ENCODE measurements around the gene ARL4A.

The ARL4A gene

DNA sequence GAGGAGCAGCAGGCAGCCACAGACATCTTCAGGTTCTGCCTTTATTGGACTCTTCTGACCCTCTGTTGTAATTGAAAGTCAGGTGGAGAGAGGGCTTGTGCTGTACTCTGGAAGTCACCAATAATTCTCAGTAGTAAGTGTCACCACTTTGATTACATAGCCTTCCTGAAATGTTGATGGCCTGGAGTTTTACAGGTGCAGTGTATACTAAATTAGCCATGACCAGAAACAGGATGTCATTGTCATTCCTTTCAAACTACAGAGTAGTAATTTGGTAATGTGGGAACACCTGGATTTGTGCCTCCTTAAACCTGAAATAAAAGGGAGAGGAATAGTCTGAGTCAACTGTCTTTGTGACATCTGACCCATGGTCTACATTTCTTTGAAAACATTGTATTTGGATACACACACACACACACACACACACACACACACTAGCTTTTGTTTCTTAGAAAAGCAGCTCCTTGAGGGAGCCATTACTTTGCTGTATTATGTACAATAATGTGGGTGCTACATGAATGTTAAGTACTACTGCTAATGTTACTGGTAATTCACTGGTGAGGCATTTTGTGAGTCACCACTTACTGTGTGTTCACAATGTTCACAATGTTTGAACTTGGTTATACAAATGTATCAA, 19.6 kb downstream of the ARL4A start:
- no peak overlapping the region for H3K27ac Mint-ChIP-seq

DNA sequence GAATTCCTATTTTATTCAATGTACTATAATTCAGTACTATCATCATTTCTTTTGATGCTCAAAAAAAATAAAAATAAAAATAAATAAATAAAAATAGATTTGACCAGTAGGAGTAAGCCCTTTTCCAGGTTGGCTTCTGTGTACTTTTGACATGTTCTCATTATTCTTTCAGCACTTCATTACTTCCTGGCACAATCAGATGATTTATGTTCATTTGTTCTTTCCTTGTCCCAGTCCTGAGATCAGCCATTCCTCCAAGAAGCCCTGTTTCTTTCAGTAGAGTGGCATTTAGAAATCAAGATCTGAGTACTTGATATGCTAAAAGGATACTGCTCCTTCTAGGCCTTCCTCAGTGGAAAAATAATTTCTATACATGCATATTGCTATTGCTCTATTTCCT, 20.9 kb downstream of the ARL4A start:
- Mint-ChIP-seq H3K27ac (no peak overlapping the region), H3K36me3 (no peaks in the 10 kb centered on the region), H3K4me3 (no peak overlapping the region), H3K9me3 (no peaks in the 10 kb centered on the region), H3K4me1 (no peaks in the 10 kb centered on the region), H3K27me3 (no peaks in the 10 kb centered on the region)
- ATAC-seq, result no peak

More for the DNA sequence above, 19.6 kb downstream of the ARL4A start:
- Mint-ChIP-seq H3K4me3 (no peak overlapping the region), H3K36me3 (no peaks in the 10 kb centered on the region), H3K9me3 (no peaks in the 10 kb centered on the region), H3K4me1 (no peaks in the 10 kb centered on the region), H3K27me3 (no peaks in the 10 kb centered on the region)
- no peak for ATAC-seq

DNA sequence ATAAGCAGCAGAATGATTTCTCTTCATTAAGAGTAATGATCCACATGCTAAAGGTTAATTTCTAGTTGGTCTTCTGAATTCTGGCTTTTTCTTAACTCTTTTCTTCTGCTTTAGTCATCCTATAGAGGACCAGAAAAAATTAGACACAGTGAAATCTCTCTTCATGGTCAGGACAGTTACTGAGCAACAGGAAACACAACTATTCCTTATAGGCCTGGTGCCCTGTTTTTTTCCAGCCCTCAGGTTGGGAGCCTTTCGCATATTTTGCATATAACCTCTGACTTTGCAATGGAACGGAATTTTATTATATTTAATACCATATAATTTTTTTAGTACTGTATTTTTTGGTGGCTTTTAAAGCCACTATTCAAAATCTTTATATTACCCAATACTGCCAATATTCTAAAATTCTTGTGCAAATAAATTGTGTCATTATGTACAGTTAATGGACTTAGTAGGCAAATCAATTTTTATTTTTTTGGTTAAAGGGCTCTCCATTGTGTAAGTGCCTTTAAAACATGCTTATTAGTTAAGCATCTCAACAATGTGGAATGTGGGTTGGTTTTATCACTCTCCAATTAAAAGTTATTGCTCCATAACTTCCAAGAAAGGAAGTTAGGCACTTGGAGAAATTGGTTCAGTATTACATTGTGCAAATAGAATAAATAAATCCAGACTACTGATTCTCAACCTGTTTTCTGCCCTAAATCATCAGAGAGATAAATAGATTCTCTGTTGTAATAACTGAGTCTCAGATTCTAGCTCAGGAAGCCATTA, 22.5 kb downstream of the ARL4A start:
- no peaks in the 10 kb centered on the region for H3K9me3 Mint-ChIP-seq
- no peaks in the 10 kb centered on the region for H3K36me3 Mint-ChIP-seq
- H3K27me3 Mint-ChIP-seq, result no peaks in the 10 kb centered on the region
- no peak for ATAC-seq
- no peak overlapping the region for H3K27ac Mint-ChIP-seq
- no peaks in the 10 kb centered on the region for H3K4me1 Mint-ChIP-seq
- H3K4me3 Mint-ChIP-seq, result no peak overlapping the region

DNA sequence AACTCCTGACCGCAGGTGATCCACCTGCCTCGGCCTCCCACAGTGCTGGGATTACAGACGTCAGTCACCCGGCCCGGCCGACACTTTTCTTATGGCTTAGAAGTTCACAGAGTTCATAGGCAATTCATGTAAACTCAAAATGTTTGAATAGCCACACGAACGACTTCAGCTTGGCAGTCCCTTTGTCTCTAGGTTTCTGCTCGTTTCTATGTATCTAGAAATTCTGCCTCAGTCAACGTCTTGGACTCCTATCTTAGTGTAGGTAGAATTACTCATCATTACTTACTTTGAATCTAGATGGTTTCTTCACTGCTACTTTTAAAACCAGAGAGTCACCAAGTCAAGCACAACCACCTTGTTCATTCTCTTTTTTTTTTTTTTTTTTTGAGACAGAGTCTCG, 23.7 kb downstream of the ARL4A start:
- no peak overlapping the region for H3K27ac Mint-ChIP-seq
- H3K4me3 Mint-ChIP-seq, result no peak overlapping the region
- H3K27me3 Mint-ChIP-seq, result no peaks in the 10 kb centered on the region
- H3K36me3 Mint-ChIP-seq, result no peaks in the 10 kb centered on the region
- H3K4me1 Mint-ChIP-seq, result no peaks in the 10 kb centered on the region
- no peaks in the 10 kb centered on the region for H3K9me3 Mint-ChIP-seq
- ATAC-seq, result no peak

DNA sequence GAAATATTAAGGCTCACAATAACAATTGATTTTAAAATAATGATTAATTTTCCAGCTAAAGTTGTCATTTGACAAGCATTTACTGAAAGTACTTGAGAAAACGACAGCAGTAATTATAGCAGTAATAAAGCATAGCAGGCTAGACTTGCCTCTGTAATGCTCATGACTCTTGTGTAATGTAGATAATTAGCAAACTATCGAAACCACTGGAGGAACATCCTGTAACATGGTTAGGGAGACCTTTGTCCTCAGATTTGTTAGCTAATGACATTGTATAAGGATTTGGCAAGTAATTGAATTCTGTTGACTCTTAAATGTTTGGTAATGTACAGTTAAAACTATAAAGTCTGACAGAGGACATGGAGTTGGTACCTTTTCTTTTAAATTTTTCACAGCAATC, 24.8 kb downstream of the ARL4A start:
- H3K4me3 Mint-ChIP-seq, result no peak overlapping the region
- no peak for ATAC-seq
- no peaks in the 10 kb centered on the region for H3K27me3 Mint-ChIP-seq
- no peaks in the 10 kb centered on the region for H3K9me3 Mint-ChIP-seq
- H3K36me3 Mint-ChIP-seq, result no peaks in the 10 kb centered on the region
- no peak overlapping the region for H3K27ac Mint-ChIP-seq
- no peaks in the 10 kb centered on the region for H3K4me1 Mint-ChIP-seq

DNA sequence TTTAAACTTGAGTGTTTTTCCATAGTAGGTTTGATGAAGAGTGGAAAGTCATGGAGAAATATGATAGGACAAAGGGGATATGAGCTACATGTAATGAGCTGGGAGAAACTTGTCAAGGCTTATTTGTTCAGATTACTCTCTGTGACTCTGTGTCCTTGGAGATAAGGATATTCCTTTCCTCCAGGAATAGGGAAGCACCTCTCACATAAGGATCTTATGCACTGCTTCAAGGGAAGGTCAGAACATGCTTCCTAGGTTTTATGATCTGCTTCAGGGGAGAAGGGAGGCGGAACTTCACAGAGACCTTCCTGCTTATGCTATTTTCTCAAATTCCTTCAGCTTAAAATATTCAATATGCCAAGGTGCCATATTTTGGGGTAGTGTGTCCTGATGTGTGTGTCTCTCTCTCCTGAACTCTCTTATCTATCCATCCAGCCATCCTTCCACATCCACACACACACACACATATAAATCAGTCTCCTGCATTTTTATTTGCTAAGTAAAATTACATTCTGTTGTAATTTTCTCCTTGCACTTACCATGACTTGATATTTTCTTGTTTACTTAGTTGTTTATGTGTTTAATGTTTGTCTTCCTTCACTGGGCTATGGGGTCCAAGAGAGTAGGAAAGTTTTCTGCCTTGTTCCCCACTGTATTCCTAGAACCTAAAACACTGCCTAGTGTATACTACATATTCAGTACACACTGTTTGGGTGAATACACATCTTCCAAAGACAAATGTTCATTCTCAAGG, 26.4 kb downstream of the ARL4A start:
- no peak for ATAC-seq
- Mint-ChIP-seq H3K9me3 (no peaks in the 10 kb centered on the region), H3K36me3 (no peaks in the 10 kb centered on the region), H3K4me1 (no peaks in the 10 kb centered on the region), H3K4me3 (no peak overlapping the region), H3K27me3 (no peaks in the 10 kb centered on the region), H3K27ac (no peak overlapping the region)

DNA sequence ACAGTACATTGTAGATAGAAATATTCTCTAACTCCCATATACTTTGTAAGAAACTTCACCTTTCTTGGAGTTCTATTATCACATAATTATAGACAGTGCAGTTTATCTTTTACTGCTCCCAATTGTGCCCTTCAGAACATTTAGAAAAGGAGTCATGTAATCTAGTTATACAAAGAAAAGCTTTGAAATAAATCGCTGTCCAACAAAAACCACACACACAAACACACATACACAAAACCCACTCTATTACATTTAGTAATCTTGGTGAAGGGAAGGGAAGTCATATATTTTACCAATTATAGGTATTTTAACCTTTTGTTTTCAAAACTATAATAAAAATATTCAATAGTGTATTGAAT, 26.9 kb downstream of the ARL4A start:
- no peak overlapping the region for H3K4me3 Mint-ChIP-seq
- no peaks in the 10 kb centered on the region for H3K9me3 Mint-ChIP-seq
- no peaks in the 10 kb centered on the region for H3K4me1 Mint-ChIP-seq
- no peaks in the 10 kb centered on the region for H3K36me3 Mint-ChIP-seq
- H3K27ac Mint-ChIP-seq, result no peak overlapping the region
- no peaks in the 10 kb centered on the region for H3K27me3 Mint-ChIP-seq
- ATAC-seq, result no peak

GRCh38 chr7:12715372-12716133, 28.1 kb downstream of the ARL4A start:
- Mint-ChIP-seq H3K36me3 (no peaks in the 10 kb centered on the region), H3K27me3 (no peaks in the 10 kb centered on the region), H3K27ac (no peak overlapping the region), H3K9me3 (no peaks in the 10 kb centered on the region), H3K4me3 (no peak overlapping the region), H3K4me1 (no peaks in the 10 kb centered on the region)
- ATAC-seq, result no peak

DNA sequence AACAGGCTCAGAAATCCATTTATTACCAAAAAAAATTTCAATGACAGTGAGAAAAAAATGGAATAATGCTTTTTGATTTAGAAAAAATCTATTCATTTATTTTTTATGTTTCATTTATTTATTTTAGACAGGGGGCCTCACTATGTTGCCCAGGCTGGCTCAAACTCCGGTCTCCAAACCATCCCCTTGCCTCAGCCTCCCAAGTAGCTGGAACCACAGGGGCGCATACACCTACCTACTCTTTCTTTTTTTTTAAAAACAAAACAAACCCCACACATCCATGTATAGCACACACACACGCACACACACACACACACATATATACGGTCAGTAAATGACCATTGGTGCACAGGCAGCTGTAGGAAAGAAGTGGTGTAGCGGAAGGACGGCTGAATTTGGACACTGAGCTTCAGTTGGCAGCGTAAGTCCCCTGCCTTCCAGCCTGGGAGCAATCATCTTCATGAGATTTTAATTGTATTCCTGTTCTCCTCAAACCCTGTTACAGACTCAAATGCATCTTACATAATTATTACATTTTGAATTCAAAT, 28.8 kb downstream of the ARL4A start:
- no peaks in the 10 kb centered on the region for H3K9me3 Mint-ChIP-seq
- no peak overlapping the region for H3K27ac Mint-ChIP-seq
- H3K36me3 Mint-ChIP-seq, result no peaks in the 10 kb centered on the region
- H3K27me3 Mint-ChIP-seq, result no peaks in the 10 kb centered on the region
- no peaks in the 10 kb centered on the region for H3K4me1 Mint-ChIP-seq
- no peak overlapping the region for H3K4me3 Mint-ChIP-seq
- ATAC-seq, result no peak

DNA sequence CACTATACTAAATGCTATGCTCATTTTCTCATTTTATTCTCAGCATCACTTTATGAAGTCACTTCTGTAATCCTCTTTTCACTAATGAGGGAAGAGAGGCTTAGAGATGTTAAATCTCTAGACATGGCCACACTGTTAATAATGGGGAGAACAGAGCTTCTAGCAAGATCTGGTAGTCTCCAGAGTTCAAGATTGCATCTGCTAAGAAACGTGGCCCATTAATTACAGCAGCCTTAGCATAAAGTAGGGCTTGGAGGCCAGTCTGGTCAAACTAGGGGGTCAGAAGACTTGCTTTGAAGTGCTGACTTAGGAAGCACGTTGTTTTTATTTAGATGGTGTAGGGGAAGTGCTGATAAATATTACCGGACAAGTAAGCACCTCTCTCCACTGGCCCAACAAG, 29.3 kb downstream of the ARL4A start:
- H3K9me3 Mint-ChIP-seq, result no peaks in the 10 kb centered on the region
- no peaks in the 10 kb centered on the region for H3K4me1 Mint-ChIP-seq
- ATAC-seq, result no peak
- H3K27me3 Mint-ChIP-seq, result no peaks in the 10 kb centered on the region
- H3K36me3 Mint-ChIP-seq, result no peaks in the 10 kb centered on the region
- H3K4me3 Mint-ChIP-seq, result no peak overlapping the region
- H3K27ac Mint-ChIP-seq, result no peak overlapping the region

GRCh38 chr7:12719141-12719919, 31.9 kb downstream of the ARL4A start:
- no peak for ATAC-seq
- Mint-ChIP-seq H3K9me3 (no peaks in the 10 kb centered on the region), H3K36me3 (no peaks in the 10 kb centered on the region), H3K27me3 (no peaks in the 10 kb centered on the region), H3K4me3 (no peak overlapping the region), H3K4me1 (no peaks in the 10 kb centered on the region), H3K27ac (no peak overlapping the region)

GRCh38 chr7:12719981-12720865, 32.8 kb downstream of the ARL4A start:
- Mint-ChIP-seq H3K9me3 (no peaks in the 10 kb centered on the region), H3K27ac (no peak overlapping the region), H3K36me3 (no peaks in the 10 kb centered on the region), H3K4me1 (no peaks in the 10 kb centered on the region), H3K4me3 (no peak overlapping the region), H3K27me3 (no peaks in the 10 kb centered on the region)
- ATAC-seq, result no peak

DNA sequence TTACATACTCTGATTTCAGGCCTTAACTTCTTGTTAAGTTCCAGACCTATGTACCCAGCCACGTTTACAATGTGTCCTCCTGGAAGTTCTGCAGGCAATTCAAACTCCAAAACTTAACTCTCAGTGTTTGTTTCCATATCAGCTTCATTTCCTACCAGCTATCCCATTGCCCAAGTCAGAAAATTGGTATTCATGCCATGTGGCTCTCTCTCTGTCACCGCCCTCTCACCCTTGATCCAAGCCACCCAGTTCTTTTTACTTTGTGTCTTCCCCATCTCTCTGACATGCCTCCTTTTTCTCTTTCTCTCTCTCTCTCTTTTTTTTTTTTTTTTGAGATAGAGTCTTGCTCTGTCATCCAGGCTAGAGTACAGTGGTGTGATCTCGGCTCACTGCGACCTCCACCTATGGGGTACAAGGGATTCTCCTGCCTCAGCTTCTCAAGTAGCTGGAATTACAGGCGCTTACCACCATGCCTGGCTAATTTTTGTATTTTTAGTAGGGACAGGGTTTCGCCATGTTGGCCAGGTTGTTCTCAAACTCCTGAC, 33.9 kb downstream of the ARL4A start:
- no peaks in the 10 kb centered on the region for H3K36me3 Mint-ChIP-seq
- no peak for ATAC-seq
- no peaks in the 10 kb centered on the region for H3K9me3 Mint-ChIP-seq
- no peaks in the 10 kb centered on the region for H3K4me1 Mint-ChIP-seq
- H3K4me3 Mint-ChIP-seq, result no peak overlapping the region
- H3K27me3 Mint-ChIP-seq, result no peaks in the 10 kb centered on the region
- H3K27ac Mint-ChIP-seq, result no peak overlapping the region

All from stimulated activated memory B cell treated with anti-CD40 and anti-IgM and Interleukin-4, amounts not matched to agents 10 μg/mL and 1 μg/mL and 100 μg/mL, for 72 hours (primary cell).